GM20431 (cell line): Measurements from ENCODE around the gene EWSR1.

ENCODE experiments used
- in situ Hi-C: fragments of 300-500 bp; cut with MseI, MboI; formaldehyde crosslinking; loops from one replicate; pipeline ENCODE4 v1.15.0; 2020; ENCODE audit warnings: low sequenced_read_pairs; ENCODE audit not compliant: unreplicated experiment

EWSR1 gene

DNA sequence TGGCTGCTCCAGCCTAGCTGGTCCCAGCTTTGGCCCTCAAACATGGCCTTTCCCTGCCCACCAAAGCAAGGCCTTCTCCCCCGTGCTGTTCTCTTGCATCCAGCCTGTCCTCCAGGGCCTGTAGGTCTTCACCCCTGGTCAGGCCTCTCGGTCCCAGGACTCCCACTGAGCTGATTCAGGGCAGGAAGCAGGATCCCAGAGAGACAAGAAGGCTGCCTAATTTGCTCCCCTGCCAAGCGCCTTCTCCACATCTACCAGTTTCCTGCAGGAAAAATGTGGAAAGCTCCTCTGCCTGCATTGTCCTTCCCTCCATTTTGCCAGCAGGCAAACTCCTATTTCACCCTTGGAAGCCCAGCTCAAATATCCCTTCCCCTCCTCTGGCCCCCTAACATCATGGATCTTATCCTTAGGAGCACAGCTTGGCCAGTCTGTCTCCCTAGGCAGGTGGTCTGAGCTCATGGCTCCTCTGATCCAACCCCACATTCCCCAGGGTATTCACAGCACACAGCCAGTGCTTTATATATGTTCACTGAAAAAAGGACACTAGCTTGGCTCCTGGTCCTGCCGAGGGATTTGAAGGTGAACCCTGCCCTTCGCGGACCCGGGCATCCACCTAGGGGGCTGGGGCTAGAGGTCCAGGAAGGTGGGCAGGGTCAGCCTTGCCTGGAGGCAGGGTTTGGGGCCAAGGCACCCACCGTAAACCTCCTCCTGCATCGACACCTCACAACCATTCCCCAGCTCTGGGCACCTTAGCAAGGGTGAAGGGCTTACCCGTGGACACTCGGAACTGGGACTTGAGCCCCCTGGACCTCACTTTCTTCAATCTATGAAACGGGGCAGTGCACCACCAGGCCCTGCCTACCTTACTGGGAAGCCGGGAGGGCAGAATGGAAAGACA is 1.3 kb upstream of the EWSR1 start:
- in situ Hi-C loops = no loop called here

DNA sequence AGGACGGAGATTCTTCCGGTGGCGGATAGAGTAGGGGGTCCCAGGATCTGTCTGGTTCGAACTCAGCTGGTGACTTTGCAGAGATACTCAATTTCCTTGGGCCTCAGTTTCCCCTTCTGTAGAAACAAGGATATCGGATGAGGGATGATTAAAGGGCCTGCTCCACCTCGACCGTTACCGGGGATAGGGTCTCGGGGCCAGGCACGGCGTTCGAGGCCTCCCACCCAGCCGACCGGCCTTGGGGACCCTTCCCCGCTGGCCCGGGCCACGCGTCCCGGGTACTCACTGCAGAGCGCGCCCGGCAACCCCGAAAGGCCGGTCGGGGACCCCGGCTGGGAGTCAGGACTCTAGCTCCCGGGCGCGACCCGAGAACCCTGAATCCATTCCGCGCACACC is 608 bp upstream of the EWSR1 start:
- in situ Hi-C loops = no loop called here

- in situ Hi-C loops = no loop called here
Observed at GRCh38 chr22:29268511-29269229, 602 bp downstream of the EWSR1 start.

- in situ Hi-C loops = no loop called here
Observed at GRCh38 chr22:29269230-29269604, 1.1 kb downstream of the EWSR1 start.

DNA sequence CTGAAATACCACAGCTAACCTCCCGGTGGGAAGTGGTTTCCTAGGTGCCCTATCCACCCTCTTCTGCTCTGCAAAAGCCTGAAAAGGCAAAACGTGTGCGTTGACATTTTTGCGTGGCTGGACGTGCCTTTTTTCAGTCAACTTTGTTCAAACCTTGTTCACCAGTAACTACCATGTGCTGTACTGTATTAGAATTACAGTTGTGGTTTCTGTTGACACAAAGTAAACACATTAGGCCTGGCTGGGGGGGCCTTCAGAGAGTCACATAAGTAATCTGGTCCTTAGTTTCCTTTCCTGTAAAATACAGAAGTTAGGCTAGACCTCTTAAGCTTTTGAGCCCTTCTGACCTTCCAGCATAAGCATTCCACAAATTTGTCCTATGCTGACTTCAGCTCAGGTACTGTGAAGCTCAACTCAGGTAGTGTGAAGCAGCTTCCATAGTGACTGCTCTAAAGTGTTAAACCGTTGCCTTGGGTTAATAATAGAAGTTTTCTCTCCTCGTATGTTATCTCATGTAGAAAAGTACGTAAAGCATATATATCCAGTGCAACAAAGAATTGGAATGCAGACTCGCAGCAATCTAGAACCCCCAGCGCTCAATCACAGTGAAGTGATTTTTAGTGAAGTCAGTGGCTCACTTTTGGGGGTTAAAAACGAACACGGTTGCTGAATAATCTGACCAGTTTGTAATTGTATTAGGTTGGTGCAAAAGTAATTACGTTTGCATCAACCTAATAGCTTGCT is 1.8 kb downstream of the EWSR1 start:
- in situ Hi-C loops = no loop called here

DNA sequence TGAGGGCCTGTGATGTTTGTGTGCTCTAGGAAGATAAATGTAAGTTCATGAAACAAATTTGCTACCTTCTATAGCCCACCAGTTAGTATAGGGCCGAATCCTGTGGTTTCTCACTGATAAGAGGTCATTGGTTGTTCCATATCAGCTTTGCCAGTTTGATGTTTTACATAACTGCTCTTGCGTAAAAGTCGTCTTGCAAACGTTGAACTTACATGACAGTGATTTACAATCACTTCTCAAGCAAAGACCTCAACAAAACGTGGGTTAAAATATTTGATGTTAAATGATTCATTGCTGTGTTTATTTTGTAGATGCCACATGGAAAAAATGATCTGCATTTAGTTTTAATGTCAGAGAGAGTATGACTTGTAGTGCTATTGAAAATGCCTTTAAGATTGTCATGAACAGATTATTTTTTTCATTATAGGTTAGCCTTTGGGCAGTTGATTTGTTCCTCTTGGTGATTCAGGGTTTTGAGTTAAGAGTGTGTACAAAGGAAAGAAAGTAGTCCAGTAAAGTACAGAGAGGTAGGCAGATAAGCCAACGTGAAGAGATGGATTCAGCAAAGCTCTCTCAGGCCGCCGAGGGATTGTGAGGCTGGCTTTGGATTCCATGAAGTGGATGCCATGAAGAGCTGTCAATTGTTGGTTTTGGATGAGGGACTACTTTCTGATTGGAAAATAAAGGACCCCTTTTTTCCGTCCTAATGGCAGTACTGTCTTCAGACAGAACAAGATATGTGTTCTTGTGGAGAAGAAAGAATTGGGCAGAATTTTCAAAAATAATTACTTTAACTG is 2.6 kb downstream of the EWSR1 start:
- in situ Hi-C loops = no loop called here

- in situ Hi-C loops = no loop called here
Observed at GRCh38 chr22:29272624-29273023, 4.6 kb downstream of the EWSR1 start.

DNA sequence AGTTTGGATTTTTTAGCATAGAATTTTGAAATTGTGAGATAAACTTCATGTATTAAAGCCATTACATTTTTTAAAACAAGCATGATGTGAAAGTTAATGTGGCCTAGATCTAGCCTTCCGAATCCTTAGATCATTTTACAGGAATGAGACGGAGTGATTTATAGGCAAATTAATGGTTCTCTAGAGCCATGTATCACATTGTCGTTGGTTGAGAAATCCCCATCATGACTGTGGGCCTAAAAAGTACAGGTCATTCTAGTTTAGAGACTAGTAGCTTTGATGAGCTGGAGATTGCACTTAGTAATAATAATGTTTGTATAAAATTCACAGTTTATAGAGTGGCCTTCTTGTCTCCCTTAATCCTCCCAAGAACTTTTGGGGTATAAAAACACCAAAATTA is 7.1 kb downstream of the EWSR1 start:
- in situ Hi-C loops = no loop called here

- in situ Hi-C loops = no loop called here
Observed at GRCh38 chr22:29275819-29276565, 7.9 kb downstream of the EWSR1 start.

GRCh38 chr22:29277927-29278326 is 9.9 kb downstream of the EWSR1 start:
- in situ Hi-C loops = no loop called here

- in situ Hi-C loops = no loop called here
Observed at GRCh38 chr22:29284196-29284595, 16.1 kb downstream of the EWSR1 start.

- in situ Hi-C loops = no loop called here
Observed at GRCh38 chr22:29288837-29289236, 20.8 kb downstream of the EWSR1 start.

GRCh38 chr22:29290061-29290460 is 22.0 kb downstream of the EWSR1 start:
- in situ Hi-C loops = no loop called here

GRCh38 chr22:29291215-29291614 is 23.1 kb downstream of the EWSR1 start:
- in situ Hi-C loops = no loop called here

DNA sequence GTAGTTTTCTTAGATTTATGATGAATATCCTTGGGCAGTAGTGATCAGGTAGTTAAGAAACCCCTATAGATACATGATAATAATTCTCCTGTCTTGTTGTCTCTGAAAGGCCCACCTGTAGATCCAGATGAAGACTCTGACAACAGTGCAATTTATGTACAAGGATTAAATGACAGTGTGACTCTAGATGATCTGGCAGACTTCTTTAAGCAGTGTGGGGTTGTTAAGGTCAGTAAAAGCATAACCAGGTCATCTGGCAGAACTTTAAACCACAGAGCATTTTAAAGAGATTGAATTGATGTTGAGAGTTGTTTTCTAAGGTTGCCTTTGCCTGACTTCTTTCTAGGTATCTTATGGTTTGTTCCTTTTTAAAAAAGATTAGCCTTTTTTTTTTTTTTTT is 24.3 kb downstream of the EWSR1 start:
- in situ Hi-C loops = no loop called here

GRCh38 chr22:29298641-29299040 is 30.6 kb downstream of the EWSR1 start:
- in situ Hi-C loops = no loop called here

GRCh38 chr22:29299136-29299900 is 31.2 kb downstream of the EWSR1 start:
- in situ Hi-C loops = no loop called here

DNA sequence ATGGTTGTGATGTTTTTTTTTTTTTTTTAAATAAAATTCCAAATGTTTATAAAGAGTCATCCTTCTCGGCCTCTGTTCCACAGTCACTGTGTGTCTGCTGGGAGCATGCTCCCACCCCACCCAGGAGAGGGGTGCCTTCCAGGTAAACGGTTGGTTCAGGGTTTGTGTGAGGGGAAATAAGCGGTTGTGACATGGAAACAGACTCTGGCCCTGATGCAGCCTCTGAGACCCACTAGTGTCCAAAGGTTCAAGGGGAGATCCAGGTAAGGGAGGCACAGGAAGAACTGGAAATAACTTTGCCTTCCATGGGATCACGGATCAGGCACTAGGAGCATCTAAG is 32.4 kb downstream of the EWSR1 start:
- in situ Hi-C loops = no loop called here
